Endothelial cell of umbilical vein (primary cell): ENCODE data around the gene C12orf76. TPM values are rescaled to one million over a fixed set of nuclear protein-coding genes. Genes with fewer than 3 reads are reported as not detected.

Experiments used
- BruUV-seq: library from RNA; stranded (reverse); fragments of 400-500 nt; replicated peaks from 2 replicates; lab custom pipeline; 2021; lab: Mats Ljungman, UMichigan
- CTCF ChIA-PET: fragments of 300-600, 350-600 bp; sonication (Branson Sonifier 250); formaldehyde crosslinking; loops from one replicate; lab custom pipeline; 2021; ENCODE audit warnings: antibody characterized with exemption, inconsistent platforms; lab: Charles Lee
- POLR2A ChIA-PET: fragments of 300-600, 350-600 bp; sonication (Branson Sonifier 250); formaldehyde crosslinking; loops from one replicate; lab custom pipeline; 2021; ENCODE audit warnings: antibody characterized with exemption, inconsistent platforms; lab: Charles Lee
- DNase-seq: peaks from one replicate; pipeline ENCODE4 v3.0.0-alpha.2; 2011; ENCODE audit warnings: low read depth, low spot score
- FAIRE-seq: peaks from 2 replicates; lab custom pipeline; 2011; peaks lifted over from hg19 to GRCh38; lab: Jason Lieb, UNC
- H2AFZ ChIP-seq: 2 replicates; pipeline ENCODE4 v1.6.0; 2012; ENCODE audit warnings: low read depth, low read length, control low read depth, inconsistent platforms
- H3K27ac ChIP-seq: 2 replicates; pipeline ENCODE4 v1.5.1; 2011; ENCODE audit warnings: low read depth, mild to moderate bottlenecking, control low read depth, low read length, moderate library complexity; ENCODE audit not compliant: insufficient read depth
- H3K27me3 ChIP-seq, 2 experiments: 2 replicates each; pipeline versions ENCODE4 v1.6.0 to v1.6.1; 2011; ENCODE audit warnings: low read length in 2 of 2, mixed read lengths in 1 of 2; ENCODE audit not compliant: control insufficient read depth in 2 of 2, insufficient read depth in 2 of 2
- H3K36me3 ChIP-seq, 2 experiments: 2 replicates in 1 of 2; 3 replicates in 1 of 2; pipeline ENCODE4 v1.5.1; 2011; ENCODE audit warnings: low read length in 2 of 2, mild to moderate bottlenecking in 1 of 2, moderate library complexity in 1 of 2; ENCODE audit not compliant: control insufficient read depth in 2 of 2, insufficient read depth in 2 of 2; ENCODE audit errors: extremely low read depth in 1 of 2
- H3K4me1 ChIP-seq: 3 replicates; pipeline ENCODE4 v1.5.1; 2011; ENCODE audit warnings: mild to moderate bottlenecking, low read length; ENCODE audit not compliant: control insufficient read depth, insufficient read depth; ENCODE audit errors: extremely low read depth
- H3K4me2 ChIP-seq: 2 replicates; pipeline ENCODE4 v1.6.1; 2011; ENCODE audit warnings: low read length, control low read depth, mixed read lengths; ENCODE audit not compliant: insufficient read depth
- H3K4me3 ChIP-seq, 3 experiments: fragments of 200-600 bp in 1 of 3; sonication (generic), shearing (Covaris generic) in 1 of 3; replicated peaks in 1 of 3; 2 replicates each; pipeline ENCODE4 v1.5.1; 2011 to 2016; ENCODE audit warnings: control low read depth in 3 of 3, low read length in 3 of 3, mild to moderate bottlenecking in 2 of 3, inconsistent platforms in 1 of 3, low read depth in 1 of 3, moderate library complexity in 1 of 3; ENCODE audit not compliant: insufficient read depth in 1 of 3
- H3K79me2 ChIP-seq: 2 replicates; pipeline ENCODE4 v1.6.0; 2012; ENCODE audit warnings: low read length, inconsistent platforms; ENCODE audit not compliant: control insufficient read depth, insufficient read depth
- H3K9ac ChIP-seq: replicated peaks from 2 replicates; pipeline ENCODE3; 2011; ENCODE audit warnings: low read length, control low read depth; ENCODE audit not compliant: insufficient read depth; ENCODE audit errors: extremely low read depth
- H3K9me1 ChIP-seq: replicated peaks from 3 replicates; pipeline ENCODE4 v1.6.0; 2011; ENCODE audit warnings: mild to moderate bottlenecking, low read length; ENCODE audit not compliant: control insufficient read depth, insufficient read depth; ENCODE audit errors: extremely low read depth
- H3K9me3 ChIP-seq: replicated peaks from 2 replicates; pipeline ENCODE4 v1.5.1; 2012; ENCODE audit warnings: low read length, inconsistent platforms; ENCODE audit not compliant: control insufficient read depth, insufficient read depth
- H4K20me1 ChIP-seq: replicated peaks from 2 replicates; pipeline ENCODE3; 2011; ENCODE audit warnings: mild to moderate bottlenecking, low read length; ENCODE audit not compliant: control insufficient read depth, insufficient read depth; ENCODE audit errors: extremely low read depth
- FOS ChIP-seq: IDR thresholded peaks from 2 replicates; pipeline ENCODE4 v1.6.1; 2011; ENCODE audit warnings: mild to moderate bottlenecking, low read length, moderate library complexity, borderline replicate concordance; ENCODE audit not compliant: insufficient read depth
- GATA2 ChIP-seq: IDR thresholded peaks from 2 replicates; pipeline ENCODE4 v1.7.0; 2011; ENCODE audit warnings: low read depth, mild to moderate bottlenecking, moderate library complexity, mixed read lengths, low read length; ENCODE audit not compliant: insufficient read length, insufficient read depth
- JUN ChIP-seq: IDR thresholded peaks from 2 replicates; pipeline ENCODE4 v1.6.1; 2011; ENCODE audit warnings: borderline replicate concordance, low read depth; ENCODE audit not compliant: insufficient read length, insufficient read depth
- MYC ChIP-seq: IDR thresholded peaks from one replicate; pipeline ENCODE4 v1.6.1; 2011; ENCODE audit warnings: mild to moderate bottlenecking, low read depth, low read length
- dilution Hi-C: fragments of 300-500 bp; cut with MboI; formaldehyde crosslinking; loops from one replicate; pipeline ENCODE4 v1.15.0; 2019; ENCODE audit warnings: low sequenced_read_pairs; ENCODE audit not compliant: extremely low pct_ligation_motif_present
- intact Hi-C: fragments of 100-400 bp; cut with micrococcal nuclease; formaldehyde crosslinking; loops from one replicate; pipeline ENCODE4 v1.10.0; 2022
- polyA plus RNA-seq, 4 experiments: library from polyadenylated mRNA; depleted of rRNA in 3 of 4; stranded (reverse) in 3 of 4; unstranded in 1 of 4; fragments of >200 nt; gene quantifications; 2 replicates each; pipeline versions ENCODE4 v1.2.1 to v1.2.3, GENCODE V29; 2011 to 2012; ENCODE audit warnings: missing spikeins in 1 of 4
- total RNA-seq: library from RNA; stranded (reverse); gene quantifications from 2 replicates; pipeline ENCODE4 v1.2.3, GENCODE V29; 2021
- TF ChIP-seq, protein P1 (sequence below), 2 donors: IDR thresholded peaks; 1 replicate in 1 of 2; 2 replicates in 1 of 2; pipeline ENCODE4 v1.5.1; 2011; ENCODE audit warnings: low read length in 2 of 2, mild to moderate bottlenecking in 2 of 2, moderate library complexity in 2 of 2, control low read depth in 1 of 2, inconsistent platforms in 1 of 2, low read depth in 1 of 2; ENCODE audit not compliant: insufficient read depth in 1 of 2; ENCODE audit errors: extremely low read depth in 1 of 2

Gene C12orf76
- total and polyA plus RNA-seq, 2 donors (not counting 3 experiments of a cell fraction or from before 2014, with no cell fraction given), result 13.4 to 17.1 TPM

GRCh38 chr12:110020956-110021355 lies 27.4 kb downstream of the C12orf76 start:
- no TSS peak for BruUV-seq
- Histone ChIP-seq H3K79me2 (no peaks in the 10 kb centered on the region), H3K27me3 (no peaks in the 10 kb centered on the region), H3K9ac (no peak overlapping the region), H3K4me2 (no peak overlapping the region), H3K9me3 (no peaks in the 10 kb centered on the region), H3K9me1 (no peaks in the 10 kb centered on the region), H2AFZ (no peak overlapping the region), H3K27ac (no peak overlapping the region), H3K4me1 (peaks cover 20% of the 10 kb centered on the region), H4K20me1 (no peaks in the 10 kb centered on the region), H3K36me3 (peaks cover 5 to 8% of the 10 kb centered on the region in 2 experiments), H3K4me3 (no peak overlapping the region)
- DNase-seq, result no peak
- ChIA-PET CTCF (interaction anchor here (0.7 kb wide), 1 partner anchor 33 kb away, joined by 5 read pairs; no protein-coding TSS in a partner anchor), POLR2A (no interaction called here)
- dilution Hi-C loops (no loop called here), intact Hi-C loops (no loop called here)
- no peak for FAIRE-seq
- no peak for TF ChIP-seq FOS

DNA sequence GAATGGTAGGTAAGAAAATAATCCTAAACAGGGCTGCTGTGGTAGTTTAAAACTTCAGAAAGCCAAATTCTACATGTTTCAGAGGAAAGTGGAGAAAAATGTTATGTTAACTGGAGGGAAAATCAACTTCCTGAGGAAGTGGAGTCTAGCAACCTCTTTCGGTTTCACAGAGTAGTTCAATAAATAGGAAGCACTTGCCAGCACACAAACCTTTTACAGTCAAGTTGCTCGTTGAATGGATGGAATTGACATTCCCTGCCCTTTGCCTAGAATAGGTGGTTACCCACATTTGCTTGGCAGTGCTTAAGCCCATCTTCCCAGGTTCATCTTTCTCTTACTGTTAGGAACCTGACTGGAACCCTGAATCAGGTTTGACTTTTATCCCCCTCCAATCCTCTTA lies 33.2 kb downstream of the C12orf76 start:
- dilution Hi-C loops (no loop called here), intact Hi-C loops (no loop called here)
- Histone ChIP-seq H3K4me1 (peaks cover 6% of the 10 kb centered on the region), H3K9me1 (no peaks in the 10 kb centered on the region), H3K4me3 (no peak overlapping the region), H3K36me3 (peaks cover 3 to 4% of the 10 kb centered on the region in 2 experiments), H3K9me3 (no peaks in the 10 kb centered on the region), H3K4me2 (peak overlapping the region; percentile 0), H3K9ac (no peak overlapping the region), H4K20me1 (no peaks in the 10 kb centered on the region), H3K27me3 (no peaks in the 10 kb centered on the region), H3K79me2 (no peaks in the 10 kb centered on the region), H3K27ac (no peak overlapping the region), H2AFZ (peak overlapping the region; percentile 0)
- POLR2A ChIA-PET, result no interaction called here
- FAIRE-seq, result peak; percentile 79
- no peak for TF ChIP-seq MYC
- no peak for TF ChIP-seq JUN
- no peak for TF ChIP-seq GATA2
- TF ChIP-seq, protein P1, sequence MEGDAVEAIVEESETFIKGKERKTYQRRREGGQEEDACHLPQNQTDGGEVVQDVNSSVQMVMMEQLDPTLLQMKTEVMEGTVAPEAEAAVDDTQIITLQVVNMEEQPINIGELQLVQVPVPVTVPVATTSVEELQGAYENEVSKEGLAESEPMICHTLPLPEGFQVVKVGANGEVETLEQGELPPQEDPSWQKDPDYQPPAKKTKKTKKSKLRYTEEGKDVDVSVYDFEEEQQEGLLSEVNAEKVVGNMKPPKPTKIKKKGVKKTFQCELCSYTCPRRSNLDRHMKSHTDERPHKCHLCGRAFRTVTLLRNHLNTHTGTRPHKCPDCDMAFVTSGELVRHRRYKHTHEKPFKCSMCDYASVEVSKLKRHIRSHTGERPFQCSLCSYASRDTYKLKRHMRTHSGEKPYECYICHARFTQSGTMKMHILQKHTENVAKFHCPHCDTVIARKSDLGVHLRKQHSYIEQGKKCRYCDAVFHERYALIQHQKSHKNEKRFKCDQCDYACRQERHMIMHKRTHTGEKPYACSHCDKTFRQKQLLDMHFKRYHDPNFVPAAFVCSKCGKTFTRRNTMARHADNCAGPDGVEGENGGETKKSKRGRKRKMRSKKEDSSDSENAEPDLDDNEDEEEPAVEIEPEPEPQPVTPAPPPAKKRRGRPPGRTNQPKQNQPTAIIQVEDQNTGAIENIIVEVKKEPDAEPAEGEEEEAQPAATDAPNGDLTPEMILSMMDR (IDR thresholded peaks at IDR 0.05; ENCODE audit: extremely low read depth in 1 of 2, insufficient read depth in 1 of 2, low read depth in 1 of 2, low read length in 2 of 2), result peak in 1 of 2 donors; percentile 23
- no peak for TF ChIP-seq FOS
- DNase-seq, result peak; percentile 71
- no TSS peak for BruUV-seq
- CTCF ChIA-PET, result no interaction called here
